Neural progenitor cell (in vitro differentiated cells): ENCODE measurements around the gene POLR2E.

Source experiments
- EZH2 ChIP-seq: fragments of 200-600 bp; sonication (generic); IDR thresholded peaks from 2 replicates; pipeline ENCODE4 v1.6.1; 2017; ENCODE audit warnings: antibody characterized with exemption, mild to moderate bottlenecking, moderate library complexity
- EZH2phosphoT487 ChIP-seq: fragments of 200-600 bp; sonication (generic); IDR thresholded peaks from 2 replicates; pipeline ENCODE4 v1.6.1; 2017; ENCODE audit warnings: antibody characterized with exemption
- TF ChIP-seq, protein P1 (sequence below): fragments of 200-600 bp; sonication (generic); IDR thresholded peaks from 2 replicates; pipeline ENCODE4 v1.5.1; 2017; ENCODE audit warnings: antibody characterized with exemption, mild to moderate bottlenecking

DNA sequence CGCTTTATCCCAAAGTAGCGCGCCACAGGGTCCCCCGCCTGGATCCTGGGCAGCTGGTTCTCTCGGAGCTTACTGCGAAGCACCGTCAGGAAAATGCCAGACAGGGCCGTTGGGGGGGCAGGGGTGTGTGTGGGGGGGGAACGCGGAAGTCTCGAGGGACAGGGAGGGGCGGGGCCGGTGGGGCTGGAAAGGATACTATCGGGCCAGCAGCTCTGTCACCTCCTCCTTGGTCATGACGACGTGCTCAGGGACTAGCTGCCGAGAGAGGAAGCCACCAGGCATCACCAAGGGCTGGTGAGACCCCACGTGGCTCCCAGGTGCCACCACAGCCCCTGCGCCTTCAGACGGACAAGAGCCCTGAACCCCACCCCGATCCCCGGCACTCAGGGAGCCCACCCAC, 5.3 kb downstream of the POLR2E start:
- TF ChIP-seq, protein P1, sequence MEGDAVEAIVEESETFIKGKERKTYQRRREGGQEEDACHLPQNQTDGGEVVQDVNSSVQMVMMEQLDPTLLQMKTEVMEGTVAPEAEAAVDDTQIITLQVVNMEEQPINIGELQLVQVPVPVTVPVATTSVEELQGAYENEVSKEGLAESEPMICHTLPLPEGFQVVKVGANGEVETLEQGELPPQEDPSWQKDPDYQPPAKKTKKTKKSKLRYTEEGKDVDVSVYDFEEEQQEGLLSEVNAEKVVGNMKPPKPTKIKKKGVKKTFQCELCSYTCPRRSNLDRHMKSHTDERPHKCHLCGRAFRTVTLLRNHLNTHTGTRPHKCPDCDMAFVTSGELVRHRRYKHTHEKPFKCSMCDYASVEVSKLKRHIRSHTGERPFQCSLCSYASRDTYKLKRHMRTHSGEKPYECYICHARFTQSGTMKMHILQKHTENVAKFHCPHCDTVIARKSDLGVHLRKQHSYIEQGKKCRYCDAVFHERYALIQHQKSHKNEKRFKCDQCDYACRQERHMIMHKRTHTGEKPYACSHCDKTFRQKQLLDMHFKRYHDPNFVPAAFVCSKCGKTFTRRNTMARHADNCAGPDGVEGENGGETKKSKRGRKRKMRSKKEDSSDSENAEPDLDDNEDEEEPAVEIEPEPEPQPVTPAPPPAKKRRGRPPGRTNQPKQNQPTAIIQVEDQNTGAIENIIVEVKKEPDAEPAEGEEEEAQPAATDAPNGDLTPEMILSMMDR: no peak
- TF ChIP-seq EZH2: no peak
- TF ChIP-seq EZH2phosphoT487: no peak
